BJ (cell line): ENCODE data around the gene C19orf25. TPM values are rescaled to one million over a fixed set of nuclear protein-coding genes. Genes with fewer than 3 reads are reported as not detected.

Experiments used
- CTCF ChIA-PET: fragments of 350-600 bp; formaldehyde crosslinking; extraction: SDS; loops from one replicate; lab custom pipeline; 2021; ENCODE audit warnings: antibody characterized with exemption, inconsistent platforms; lab: Yijun Ruan, JAX
- POLR2A ChIA-PET: fragments of 300-600 bp; sonication (Branson Sonifier 250); formaldehyde crosslinking; extraction: SDS; loops from one replicate; lab custom pipeline; 2021; ENCODE audit warnings: antibody characterized with exemption; lab: Charles Lee
- DNase-seq: peaks from one replicate; pipeline ENCODE4 v3.0.0-alpha.2; 2011; ENCODE audit warnings: low read depth
- H3K27me3 ChIP-seq: 2 replicates; pipeline ENCODE4 v1.6.0; 2011; ENCODE audit warnings: low read length; ENCODE audit not compliant: control insufficient read depth, insufficient read depth
- H3K36me3 ChIP-seq: 2 replicates; pipeline ENCODE4 v1.5.1; 2011; ENCODE audit warnings: low read length; ENCODE audit not compliant: control insufficient read depth, insufficient read depth
- H3K4me3 ChIP-seq: 2 replicates; pipeline ENCODE4 v1.5.1; 2011; ENCODE audit warnings: low read depth, mild to moderate bottlenecking, control low read depth, low read length
- polyA plus RNA-seq: library from polyadenylated mRNA; depleted of rRNA; stranded (reverse); fragments of >200 nt; gene quantifications from 2 replicates; pipeline ENCODE4 v1.2.3, GENCODE V29; 2011
- TF ChIP-seq, protein P1 (sequence below): IDR thresholded peaks from 2 replicates; pipeline ENCODE4 v1.5.1; 2011; ENCODE audit warnings: low read depth, mild to moderate bottlenecking, control low read depth, inconsistent platforms, low read length, moderate library complexity; ENCODE audit not compliant: insufficient read depth

C19orf25 gene
- polyA plus RNA-seq, 1 experiment: 32.6 TPM

GRCh38 chr19:1491114-1491848 lies 12.3 kb upstream of the C19orf25 start, which contains the start of gene REEP6:
Gene REEP6 (plus strand): TSS chr19:1491181. CDS start chr19:1491270, 89 bp downstream.
- Histone ChIP-seq H3K4me3 (peak within 1 kb of the TSS; percentile 61), H3K27me3 (peaks cover 4% of the 10 kb centered on the region), H3K36me3 (no peaks in the 10 kb centered on the region)
- ChIA-PET CTCF (interaction anchor here (0.6 to 1.3 kb wide), 7 partner anchors 11 to 212 kb away, joined by 3 to 6 read pairs (median 3); no protein-coding TSS in a partner anchor), POLR2A (interaction anchor here (0.6 kb wide), 1 partner anchor 54 kb away, joined by 7 read pairs; no protein-coding TSS in a partner anchor)
- no peak for DNase-seq
- TF ChIP-seq, protein P1, sequence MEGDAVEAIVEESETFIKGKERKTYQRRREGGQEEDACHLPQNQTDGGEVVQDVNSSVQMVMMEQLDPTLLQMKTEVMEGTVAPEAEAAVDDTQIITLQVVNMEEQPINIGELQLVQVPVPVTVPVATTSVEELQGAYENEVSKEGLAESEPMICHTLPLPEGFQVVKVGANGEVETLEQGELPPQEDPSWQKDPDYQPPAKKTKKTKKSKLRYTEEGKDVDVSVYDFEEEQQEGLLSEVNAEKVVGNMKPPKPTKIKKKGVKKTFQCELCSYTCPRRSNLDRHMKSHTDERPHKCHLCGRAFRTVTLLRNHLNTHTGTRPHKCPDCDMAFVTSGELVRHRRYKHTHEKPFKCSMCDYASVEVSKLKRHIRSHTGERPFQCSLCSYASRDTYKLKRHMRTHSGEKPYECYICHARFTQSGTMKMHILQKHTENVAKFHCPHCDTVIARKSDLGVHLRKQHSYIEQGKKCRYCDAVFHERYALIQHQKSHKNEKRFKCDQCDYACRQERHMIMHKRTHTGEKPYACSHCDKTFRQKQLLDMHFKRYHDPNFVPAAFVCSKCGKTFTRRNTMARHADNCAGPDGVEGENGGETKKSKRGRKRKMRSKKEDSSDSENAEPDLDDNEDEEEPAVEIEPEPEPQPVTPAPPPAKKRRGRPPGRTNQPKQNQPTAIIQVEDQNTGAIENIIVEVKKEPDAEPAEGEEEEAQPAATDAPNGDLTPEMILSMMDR: no peak

DNA sequence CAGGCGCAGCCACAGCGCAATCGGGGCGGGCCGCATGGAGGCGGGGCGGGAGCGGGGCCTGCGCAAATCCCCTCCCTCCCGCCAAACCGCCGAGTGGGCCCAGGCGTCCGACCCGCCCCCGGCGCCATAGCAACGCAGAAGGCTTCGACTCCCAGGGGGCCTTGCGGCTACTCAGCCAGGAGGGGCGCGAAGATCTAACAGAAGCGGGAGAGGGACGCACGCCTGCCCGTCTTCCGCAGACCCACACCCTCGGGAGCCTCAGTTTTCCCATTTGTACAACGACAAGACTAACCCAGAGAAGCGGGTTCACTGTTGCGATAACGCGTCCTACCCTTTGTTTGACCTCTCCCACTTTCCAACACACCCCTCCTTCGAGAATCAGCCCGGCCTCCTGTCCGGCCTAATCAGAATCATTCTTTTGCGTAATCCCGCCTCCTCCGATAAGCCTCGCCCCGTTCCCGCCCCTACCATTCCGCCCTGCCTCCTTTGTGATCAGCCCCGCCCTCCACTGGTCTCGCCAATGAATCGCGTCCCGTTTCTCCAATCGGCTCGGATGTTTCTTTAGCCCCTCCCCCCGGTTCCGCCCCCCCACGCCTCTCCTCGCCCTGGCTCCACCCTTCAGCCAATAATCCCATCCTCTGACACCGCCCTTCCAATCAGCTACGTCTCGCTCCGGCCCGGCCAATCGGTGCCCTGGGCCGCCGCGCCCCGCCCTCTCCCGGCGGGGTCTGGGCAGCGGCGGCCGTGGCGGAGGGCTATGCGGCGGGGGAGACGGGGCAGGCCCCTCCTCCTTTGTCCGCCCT lies 11.5 kb upstream of the C19orf25 start, which contains the start of gene PCSK4:
Gene PCSK4 (minus strand): TSS at position 40 of the 803 bp plus-strand sequence. CDS start 4 bp downstream, at position 36.
- POLR2A ChIA-PET: interaction anchor here (0.6 to 0.7 kb wide), 2 partner anchors 54 to 222 kb away, joined by 4 to 7 read pairs; partner anchors contain the start of gene CIRBP
- H3K36me3 ChIP-seq: no peaks in the 10 kb centered on the region
- peak within 1 kb of the TSS; percentile 61 for H3K4me3 ChIP-seq
- TF ChIP-seq, protein P1: no peak
- peaks cover 4% of the 10 kb centered on the region for H3K27me3 ChIP-seq
- peak; percentile 90 for DNase-seq
- CTCF ChIA-PET: interaction anchor here (0.6 to 1.2 kb wide), 6 partner anchors 10 to 211 kb away, joined by 3 to 6 read pairs (median 4); no protein-coding TSS in a partner anchor

DNA sequence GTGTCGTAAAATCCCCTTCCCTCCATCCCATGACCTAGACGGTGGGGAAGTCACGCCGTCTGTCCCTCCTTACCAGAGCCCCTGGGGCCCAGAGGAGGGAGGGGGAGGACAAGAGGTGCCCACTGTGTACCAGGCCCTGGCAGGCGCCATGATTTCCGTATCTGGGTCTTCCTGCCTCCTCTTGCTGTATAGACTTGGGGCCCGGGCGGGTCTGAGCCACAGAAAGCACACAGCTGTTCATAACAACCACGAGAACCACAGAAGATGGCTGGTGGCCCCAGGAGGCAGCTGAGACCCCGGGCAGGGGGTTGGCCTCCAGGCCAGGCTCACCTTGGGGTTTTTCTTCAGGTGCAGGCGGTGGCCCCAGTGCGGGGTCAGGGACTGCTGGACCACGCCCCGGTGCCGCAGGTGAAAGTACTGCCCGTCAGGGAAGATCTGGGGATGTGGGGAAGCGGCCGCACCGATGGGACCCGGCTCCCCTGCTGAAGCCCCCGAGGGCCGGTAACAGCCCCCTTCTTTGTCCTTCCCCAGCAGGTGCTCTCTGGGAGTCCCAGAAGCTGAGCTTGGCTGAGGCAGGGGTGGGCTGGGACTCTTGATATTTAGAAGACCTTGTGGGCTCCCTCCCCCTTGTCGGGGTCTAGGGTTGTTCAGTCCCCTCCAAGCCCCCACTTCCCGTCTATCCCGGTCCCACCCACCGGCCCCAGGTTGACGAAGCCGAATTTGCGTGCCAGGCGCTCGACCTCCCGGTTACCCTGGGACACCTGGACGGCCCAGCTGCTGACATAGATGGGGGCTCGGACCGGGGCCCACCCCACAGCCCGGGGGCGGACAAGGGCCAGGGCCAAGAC lies 10.7 kb upstream of the C19orf25 start:
- no peak for DNase-seq
- CTCF ChIA-PET: interaction anchor here (1.2 kb wide), 1 partner anchor 11 kb away, joined by 4 read pairs; no protein-coding TSS in a partner anchor

GRCh38 chr19:1488282-1488601 lies 9.2 kb upstream of the C19orf25 start:
- CTCF ChIA-PET: no interaction called here
- TF ChIP-seq, protein P1: no peak
- Histone ChIP-seq H3K27me3 (peaks cover 4% of the 10 kb centered on the region), H3K4me3 (no peak overlapping the region), H3K36me3 (no peaks in the 10 kb centered on the region)
- DNase-seq: no peak
- POLR2A ChIA-PET: no interaction called here

More for the DNA sequence above, 10.7 kb upstream of the C19orf25 start:
- H3K36me3 ChIP-seq: no peaks in the 10 kb centered on the region
- POLR2A ChIA-PET: no interaction called here
- H3K4me3 ChIP-seq: peak overlapping the region; percentile 61
- peaks cover 4% of the 10 kb centered on the region for H3K27me3 ChIP-seq
- TF ChIP-seq, protein P1: no peak
